Neuronal stem cell (in vitro differentiated cells): ENCODE measurements around the gene PDE4DIP.
"Not testable (repeated sequence)": the region's sequence is repeated elsewhere in the genome, so short reads cannot be mapped to it uniquely, and the experiment has no call there.

Experiments
- DNase-seq: peaks from one replicate; pipeline ENCODE4 v3.0.0-alpha.2; 2013; ENCODE audit warnings: low spot score
- H2AFZ ChIP-seq: one replicate; pipeline ENCODE4 v1.6.1; 2013; ENCODE audit warnings: mild to moderate bottlenecking, low read length, inconsistent platforms
- H2AK5ac ChIP-seq: 2 replicates; pipeline ENCODE4 v1.6.1; 2013; ENCODE audit warnings: low read depth, mild to moderate bottlenecking, inconsistent platforms, low read length, moderate library complexity, mixed read lengths
- H2BK120ac ChIP-seq: 2 replicates; pipeline ENCODE4 v1.6.1; 2013; ENCODE audit warnings: low read depth, mild to moderate bottlenecking, inconsistent platforms, low read length, moderate library complexity, mixed read lengths
- H2BK12ac ChIP-seq: one replicate; pipeline ENCODE4 v1.6.1; 2013; ENCODE audit warnings: low read length, inconsistent platforms
- H2BK15ac ChIP-seq: 2 replicates; pipeline ENCODE4 v1.6.1; 2013; ENCODE audit warnings: mild to moderate bottlenecking, low read length, inconsistent platforms, mixed read lengths
- H2BK5ac ChIP-seq: one replicate; pipeline ENCODE4 v1.6.1; 2013; ENCODE audit warnings: inconsistent platforms, mild to moderate bottlenecking, low read length, moderate library complexity
- H3K14ac ChIP-seq: one replicate; pipeline ENCODE4 v1.6.1; 2013; ENCODE audit warnings: low read length, inconsistent platforms
- H3K18ac ChIP-seq: 2 replicates; pipeline ENCODE4 v1.6.1; 2013; ENCODE audit warnings: low read length, inconsistent platforms
- H3K23ac ChIP-seq: 2 replicates; pipeline ENCODE4 v1.6.1; 2013; ENCODE audit warnings: low read depth, mild to moderate bottlenecking, mixed read lengths, low read length, inconsistent platforms; ENCODE audit not compliant: poor library complexity
- H3K27ac ChIP-seq: replicated peaks from 3 replicates; pipeline ENCODE4 v1.5.1; 2013; ENCODE audit warnings: low read length, inconsistent platforms
- H3K27me3 ChIP-seq, 3 experiments: 2 replicates each; pipeline ENCODE4 v1.6.1; 2013; ENCODE audit warnings: low read length in 3 of 3, mild to moderate bottlenecking in 2 of 3, inconsistent platforms in 1 of 3, low read depth in 1 of 3, mixed read lengths in 1 of 3, moderate library complexity in 1 of 3; ENCODE audit not compliant: control insufficient read depth in 3 of 3, insufficient read depth in 3 of 3
- H3K36me3 ChIP-seq, 2 donors: replicated peaks in 1 of 2; 2 replicates each; pipeline ENCODE4 v1.6.1; 2013; ENCODE audit warnings: low read length in 2 of 2; ENCODE audit not compliant: control insufficient read depth in 2 of 2, insufficient read depth in 2 of 2
- H3K4ac ChIP-seq: 2 replicates; pipeline ENCODE4 v1.6.1; 2013; ENCODE audit warnings: inconsistent platforms, mild to moderate bottlenecking, low read length, moderate library complexity
- H3K4me1 ChIP-seq, 2 donors: 1 replicate in 1 of 2; 2 replicates in 1 of 2; pipeline ENCODE4 v1.6.1; 2013; ENCODE audit warnings: low read length in 2 of 2, low read depth in 1 of 2; ENCODE audit not compliant: control insufficient read depth in 2 of 2, insufficient read depth in 1 of 2
- H3K4me2 ChIP-seq: one replicate; pipeline ENCODE4 v1.6.1; 2013; ENCODE audit warnings: mild to moderate bottlenecking, low read length, inconsistent platforms; ENCODE audit not compliant: insufficient read depth, poor library complexity, severe bottlenecking
- H3K4me3 ChIP-seq, 2 donors: 2 replicates each; pipeline ENCODE4 v1.5.1; 2013; ENCODE audit warnings: low read length in 2 of 2, mild to moderate bottlenecking in 2 of 2, inconsistent platforms in 1 of 2, moderate library complexity in 1 of 2
- H3K79me1 ChIP-seq: one replicate; pipeline ENCODE4 v1.6.1; 2013; ENCODE audit warnings: low read depth, mild to moderate bottlenecking, inconsistent platforms, low read length, moderate library complexity
- H3K9ac ChIP-seq: one replicate; pipeline ENCODE4 v1.6.1; 2013; ENCODE audit warnings: mild to moderate bottlenecking, low read depth, low read length, inconsistent platforms; ENCODE audit not compliant: poor library complexity
- H3K9me3 ChIP-seq, 2 donors: replicated peaks in 1 of 2; 2 replicates each; pipeline versions ENCODE3 to v1.6.1; 2013; ENCODE audit warnings: low read length in 2 of 2, mild to moderate bottlenecking in 2 of 2, inconsistent platforms in 1 of 2, low read depth in 1 of 2, mixed read lengths in 1 of 2, moderate library complexity in 1 of 2; ENCODE audit not compliant: control insufficient read depth in 2 of 2, insufficient read depth in 1 of 2
- H4K8ac ChIP-seq: one replicate; pipeline ENCODE4 v1.6.1; 2013; ENCODE audit warnings: low read depth, mild to moderate bottlenecking, inconsistent platforms, low read length, moderate library complexity
- H4K91ac ChIP-seq: one replicate; pipeline ENCODE4 v1.6.1; 2013; ENCODE audit warnings: low read length, low read depth, mild to moderate bottlenecking, inconsistent platforms; ENCODE audit not compliant: poor library complexity
- WGBS, 2 donors: extraction: QIAGEN DNeasy Blood & Tissue Kit; methylation state at CpG; one replicate each; pipeline ENCODE4 v1.1.7; 2013; ENCODE audit warnings: missing lambda C conversion rate in 2 of 2, mixed read lengths in 1 of 2; ENCODE audit not compliant: insufficient read length in 2 of 2, insufficient replicate concordance in 1 of 2; ENCODE audit errors: extremely low coverage in 2 of 2; 5-methylcytosine and 5-hydroxymethylcytosine counted together

PDE4DIP gene

GRCh38 chr1:148929253-148929652, 85.0 kb downstream of the PDE4DIP start:
- not testable (repeated sequence) for H3K4me2 ChIP-seq, H2BK12ac ChIP-seq, H3K9me3 ChIP-seq, H2BK15ac ChIP-seq, DNase-seq, H2BK120ac ChIP-seq, H3K23ac ChIP-seq, H3K27ac ChIP-seq, H2AK5ac ChIP-seq, H3K14ac ChIP-seq, H3K4me1 ChIP-seq, H3K18ac ChIP-seq, H3K79me1 ChIP-seq, H3K4me3 ChIP-seq, H3K9ac ChIP-seq, H3K4ac ChIP-seq, H4K8ac ChIP-seq, H4K91ac ChIP-seq, H3K36me3 ChIP-seq, H3K27me3 ChIP-seq, H2AFZ ChIP-seq, H2BK5ac ChIP-seq

- H2BK15ac ChIP-seq, H3K4me1 ChIP-seq, H3K14ac ChIP-seq, H3K9me3 ChIP-seq, H3K27me3 ChIP-seq, H2AFZ ChIP-seq, H3K23ac ChIP-seq, H3K4me2 ChIP-seq, H3K4ac ChIP-seq, H3K79me1 ChIP-seq, H3K9ac ChIP-seq, H2BK5ac ChIP-seq, H3K36me3 ChIP-seq, H2BK120ac ChIP-seq, DNase-seq, H4K91ac ChIP-seq, H2BK12ac ChIP-seq, H3K18ac ChIP-seq, H3K27ac ChIP-seq, H4K8ac ChIP-seq, H3K4me3 ChIP-seq, H2AK5ac ChIP-seq: not testable (repeated sequence)
- no CpG with 5 or more reads among the region's 3 CpGs for WGBS, 2 donors
These were observed 91.3 kb downstream of the PDE4DIP start for GRCh38 chr1:148935381-148936002.

- H2BK5ac ChIP-seq, H3K18ac ChIP-seq, H3K27me3 ChIP-seq, H3K4me1 ChIP-seq, H3K9me3 ChIP-seq, H2BK12ac ChIP-seq, H3K14ac ChIP-seq, H2BK120ac ChIP-seq, H3K23ac ChIP-seq, H3K4me3 ChIP-seq, H2AK5ac ChIP-seq, H3K27ac ChIP-seq, H4K8ac ChIP-seq, H2AFZ ChIP-seq, H3K4me2 ChIP-seq, H3K79me1 ChIP-seq, H3K9ac ChIP-seq, H4K91ac ChIP-seq, DNase-seq, H3K4ac ChIP-seq, H3K36me3 ChIP-seq, H2BK15ac ChIP-seq: not testable (repeated sequence)
- no CpG with 5 or more reads among the region's 3 CpGs for WGBS, 2 donors
These were observed 98.7 kb downstream of the PDE4DIP start for GRCh38 chr1:148942906-148943305.

DNA sequence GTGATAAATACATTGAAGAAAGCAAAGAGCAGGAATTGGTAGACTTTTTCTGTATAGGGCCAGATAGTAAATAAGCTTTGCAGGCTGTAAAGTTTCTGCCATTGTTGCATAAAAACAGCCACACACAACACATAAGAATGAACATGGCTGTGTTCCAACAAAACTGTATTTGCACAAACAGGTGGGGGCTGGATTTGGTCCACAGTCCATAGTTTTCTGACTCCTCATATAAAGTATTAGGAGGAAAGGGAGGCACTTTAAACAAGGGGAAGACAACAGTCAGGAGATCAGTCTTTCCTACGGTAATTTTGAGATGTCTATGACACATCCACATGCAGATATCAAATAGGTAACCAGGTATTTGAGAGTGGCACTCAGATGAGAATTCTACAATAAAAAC, 100.9 kb downstream of the PDE4DIP start:
- not testable (repeated sequence) for H3K4me1 ChIP-seq, H2BK120ac ChIP-seq, H2BK15ac ChIP-seq, H4K91ac ChIP-seq, H3K36me3 ChIP-seq, H4K8ac ChIP-seq, H3K23ac ChIP-seq, H2AK5ac ChIP-seq, DNase-seq, H3K4ac ChIP-seq, H3K79me1 ChIP-seq, H2AFZ ChIP-seq, H3K9me3 ChIP-seq, H2BK5ac ChIP-seq, H3K9ac ChIP-seq, H3K27ac ChIP-seq, H2BK12ac ChIP-seq, H3K18ac ChIP-seq, H3K27me3 ChIP-seq, H3K14ac ChIP-seq, H3K4me3 ChIP-seq, H3K4me2 ChIP-seq
- no CpG with 5 or more reads among the region's 1 CpG for WGBS, 2 donors
